ENCODE results near the gene LEO1.

LEO1 gene

GRCh38 chr15:51971375-51972133 lies at the start of gene LEO1:
TSS of gene LEO1 (minus strand) at chr15:51971778. CDS start at chr15:51971745, 33 bp downstream.
- DNase-seq (ENCODE audit: low spot score), result peak; percentile 94

DNA sequence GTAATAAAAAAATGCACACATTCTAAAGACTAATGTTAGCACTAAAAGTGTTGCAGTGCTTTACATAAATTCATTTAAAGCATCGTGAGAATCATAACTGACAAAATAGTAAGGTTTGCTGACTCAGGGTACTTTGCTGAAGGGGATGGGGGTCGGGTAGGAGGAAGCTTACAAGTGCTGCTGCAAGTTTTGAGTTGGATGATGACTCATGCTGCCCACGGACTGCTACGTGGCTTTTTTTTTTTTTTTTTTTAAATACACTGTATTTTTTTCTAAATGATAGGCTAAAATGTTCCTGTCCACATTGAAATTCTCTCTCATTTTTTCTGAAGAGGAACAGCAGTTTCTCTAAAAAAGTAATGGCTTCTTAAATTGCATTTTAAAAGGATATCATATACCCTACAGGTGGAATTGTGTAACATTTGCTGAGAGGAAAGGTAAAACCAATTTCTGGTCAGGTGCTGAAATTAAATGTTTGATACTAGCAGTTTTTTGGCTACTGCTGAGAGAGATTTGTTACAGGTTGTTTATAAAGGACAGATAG lies 49.6 kb upstream of the LEO1 start:
- DNase-seq (ENCODE audit: low spot score), result peak; percentile 77

DNA sequence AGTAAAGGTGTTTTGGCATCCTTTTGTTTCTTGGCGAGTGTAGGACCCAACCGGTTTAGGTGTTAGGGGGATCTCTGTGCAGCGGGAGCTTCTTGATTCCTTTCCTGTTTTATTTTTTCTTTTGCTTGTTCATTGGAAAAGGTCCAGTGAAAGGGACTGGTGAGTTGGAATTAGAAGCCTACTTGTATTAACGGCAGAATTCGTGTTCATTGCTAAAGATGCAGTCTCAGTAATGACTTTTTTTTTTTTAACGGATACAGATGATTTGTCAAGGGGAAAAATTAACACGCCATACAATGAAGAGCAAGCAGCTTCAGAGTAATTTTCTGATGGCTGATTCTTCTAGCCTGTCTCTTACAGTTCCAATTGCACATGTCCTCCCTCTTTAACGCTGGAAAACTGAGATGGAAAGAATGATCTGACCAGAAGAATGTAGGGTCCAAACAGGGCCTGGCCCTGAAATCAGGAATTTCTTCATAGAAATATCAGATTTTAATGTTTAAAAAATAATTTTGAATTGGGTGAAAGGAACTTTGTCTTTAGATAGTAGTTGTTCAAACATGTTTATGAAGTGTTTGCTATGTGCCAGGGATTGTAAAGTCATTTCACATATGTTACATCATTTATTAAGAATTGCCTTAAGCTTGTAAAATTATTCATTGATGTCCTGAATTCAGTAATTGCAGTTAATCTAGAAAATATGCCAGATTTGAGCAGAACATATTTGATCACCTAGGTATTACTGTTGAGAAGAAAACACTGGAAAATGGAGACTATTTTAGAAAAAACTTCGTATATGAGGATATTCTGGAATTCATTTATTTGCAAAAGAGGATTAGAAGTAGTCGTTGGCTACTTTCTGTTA lies 48.9 kb upstream of the LEO1 start:
- DNase-seq (ENCODE audit: low spot score), result no peak

GRCh38 chr15:52019394-52020220 lies 48.0 kb upstream of the LEO1 start:
- DNase-seq (ENCODE audit: low spot score), result peak; percentile 40

DNA sequence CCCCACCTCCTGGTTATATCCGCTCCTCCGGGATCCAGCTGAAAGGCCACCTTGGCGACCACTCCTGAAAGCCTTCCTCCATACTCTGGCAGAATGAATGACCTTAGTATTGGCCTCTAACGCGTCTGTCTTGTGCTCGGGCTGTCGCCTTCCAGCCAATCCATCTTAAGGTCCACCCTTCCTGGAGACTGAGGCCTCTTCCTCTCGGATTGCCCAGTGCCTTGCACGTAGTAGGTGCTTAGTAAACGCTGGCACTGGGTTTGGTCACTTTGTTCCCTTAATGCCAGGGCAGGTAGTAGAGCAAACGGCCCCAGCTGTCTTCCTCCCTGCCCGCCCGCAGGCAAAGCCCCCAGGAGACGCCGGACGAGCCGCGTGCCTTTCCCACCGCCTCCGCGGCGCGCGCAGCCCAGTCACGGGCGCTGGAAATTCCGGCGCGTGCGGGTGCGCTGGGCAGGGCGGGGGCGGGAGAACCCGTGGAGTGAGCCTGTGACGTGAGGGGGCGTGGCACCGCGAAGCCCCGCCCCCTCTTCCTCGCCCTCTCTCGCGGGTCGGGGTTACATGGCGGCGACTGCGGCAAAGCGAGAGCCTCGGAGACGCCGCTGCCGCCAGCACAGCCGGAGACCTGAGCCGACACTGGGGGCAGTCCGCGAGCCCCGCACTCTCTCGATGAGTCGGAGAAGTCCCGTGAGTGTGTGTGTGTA lies 47.3 kb upstream of the LEO1 start, which contains the start of gene MAPK6:
Gene MAPK6 (plus strand): TSS at position 527 of the 701 bp plus-strand sequence. CDS start 27,242 bp downstream, outside the sequence.
- DNase-seq (ENCODE audit: low spot score), result peak; percentile 92

GRCh38 chr15:52018244-52018643 lies 46.7 kb upstream of the LEO1 start:
- DNase-seq (ENCODE audit: low spot score), result no peak

DNA sequence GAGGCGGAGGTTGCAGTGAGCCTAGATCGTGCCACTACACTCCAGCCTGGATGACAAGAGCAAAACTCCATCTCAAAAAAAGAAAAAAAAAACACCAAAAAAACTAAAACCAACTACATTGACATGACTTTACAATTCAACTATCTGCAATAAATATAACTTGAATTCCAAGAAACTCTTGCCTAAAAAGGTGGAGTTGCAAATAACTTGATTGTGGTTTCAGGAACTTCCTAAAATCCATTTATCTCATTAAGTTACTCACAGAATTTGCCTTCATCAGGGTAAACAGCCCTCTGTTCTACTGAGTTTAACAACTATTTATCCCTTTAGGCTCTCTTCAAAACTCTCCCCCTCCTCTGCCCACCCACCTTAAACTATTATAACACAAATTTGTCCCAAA lies 44.7 kb upstream of the LEO1 start:
- DNase-seq (ENCODE audit: low spot score), result no peak

DNA sequence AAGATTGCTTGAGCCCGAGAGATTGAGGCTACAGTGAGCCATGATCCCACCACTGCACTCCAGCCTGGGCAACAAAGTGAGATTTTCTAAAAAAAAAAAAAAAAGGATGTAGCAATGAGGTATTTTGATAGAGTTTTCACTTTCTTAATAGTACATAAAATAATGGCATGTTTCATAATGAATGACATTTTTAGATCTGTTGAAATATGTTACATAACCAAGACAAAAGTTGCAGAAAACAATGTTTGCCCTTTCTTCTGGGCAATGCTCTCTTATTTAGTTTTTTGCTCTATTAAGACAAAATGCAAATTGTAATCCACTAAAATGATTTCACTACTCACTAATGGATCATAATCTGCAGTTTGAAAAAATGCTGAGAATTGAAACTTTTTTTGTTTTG lies 43.0 kb upstream of the LEO1 start:
- DNase-seq (ENCODE audit: low spot score), result no peak

DNA sequence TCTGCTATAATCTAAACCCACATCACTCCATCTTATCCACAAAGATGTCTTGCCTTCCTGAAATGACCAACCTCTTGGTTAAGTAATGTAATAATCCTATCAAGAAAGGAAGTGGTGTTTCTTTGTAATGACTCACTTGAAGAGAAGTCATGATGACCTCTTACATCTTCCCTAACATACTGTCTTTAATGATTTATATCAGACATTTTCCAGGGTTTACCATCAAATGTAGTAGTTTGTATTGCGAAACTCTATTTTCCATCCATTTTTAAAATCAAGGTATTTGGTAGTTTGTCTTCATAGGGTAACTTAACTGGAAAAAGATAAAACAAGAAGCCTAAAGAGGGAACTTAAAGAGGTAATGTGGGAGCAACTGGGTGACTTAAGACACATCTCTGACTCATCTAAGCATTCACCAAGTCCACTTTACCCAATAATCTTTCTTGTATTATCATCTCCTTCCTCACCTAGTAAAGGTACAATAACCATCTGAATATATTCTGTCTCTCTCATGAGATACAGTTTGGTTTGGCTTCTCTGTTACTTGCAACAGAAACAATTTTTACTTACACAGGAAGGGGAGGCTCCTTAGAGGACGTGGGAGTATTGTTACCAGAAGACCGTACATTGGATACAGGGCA lies 41.7 kb upstream of the LEO1 start:
- no peak for DNase-seq (ENCODE audit: low spot score)

DNA sequence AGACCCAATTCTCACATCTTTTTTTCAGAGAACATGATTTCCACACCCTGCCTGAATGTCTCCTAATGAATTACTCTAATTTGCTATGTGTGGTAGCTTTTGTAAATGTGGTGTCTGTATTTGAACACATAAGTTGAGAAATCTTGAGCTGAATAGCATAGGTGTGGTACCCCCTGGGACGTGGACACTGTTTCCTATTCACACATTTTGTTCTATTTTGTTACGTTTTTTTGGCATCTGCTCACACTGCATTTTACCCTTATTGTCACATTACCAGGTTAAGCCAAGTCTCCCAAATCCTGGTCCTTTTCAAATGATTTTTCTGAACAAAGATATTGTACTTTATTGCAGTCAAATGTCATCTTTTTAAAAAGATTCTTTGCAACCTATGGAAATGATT lies 40.6 kb upstream of the LEO1 start:
- DNase-seq (ENCODE audit: low spot score), result no peak

GRCh38 chr15:52011711-52012144 lies 40.1 kb upstream of the LEO1 start:
- DNase-seq (ENCODE audit: low spot score), result no peak

DNA sequence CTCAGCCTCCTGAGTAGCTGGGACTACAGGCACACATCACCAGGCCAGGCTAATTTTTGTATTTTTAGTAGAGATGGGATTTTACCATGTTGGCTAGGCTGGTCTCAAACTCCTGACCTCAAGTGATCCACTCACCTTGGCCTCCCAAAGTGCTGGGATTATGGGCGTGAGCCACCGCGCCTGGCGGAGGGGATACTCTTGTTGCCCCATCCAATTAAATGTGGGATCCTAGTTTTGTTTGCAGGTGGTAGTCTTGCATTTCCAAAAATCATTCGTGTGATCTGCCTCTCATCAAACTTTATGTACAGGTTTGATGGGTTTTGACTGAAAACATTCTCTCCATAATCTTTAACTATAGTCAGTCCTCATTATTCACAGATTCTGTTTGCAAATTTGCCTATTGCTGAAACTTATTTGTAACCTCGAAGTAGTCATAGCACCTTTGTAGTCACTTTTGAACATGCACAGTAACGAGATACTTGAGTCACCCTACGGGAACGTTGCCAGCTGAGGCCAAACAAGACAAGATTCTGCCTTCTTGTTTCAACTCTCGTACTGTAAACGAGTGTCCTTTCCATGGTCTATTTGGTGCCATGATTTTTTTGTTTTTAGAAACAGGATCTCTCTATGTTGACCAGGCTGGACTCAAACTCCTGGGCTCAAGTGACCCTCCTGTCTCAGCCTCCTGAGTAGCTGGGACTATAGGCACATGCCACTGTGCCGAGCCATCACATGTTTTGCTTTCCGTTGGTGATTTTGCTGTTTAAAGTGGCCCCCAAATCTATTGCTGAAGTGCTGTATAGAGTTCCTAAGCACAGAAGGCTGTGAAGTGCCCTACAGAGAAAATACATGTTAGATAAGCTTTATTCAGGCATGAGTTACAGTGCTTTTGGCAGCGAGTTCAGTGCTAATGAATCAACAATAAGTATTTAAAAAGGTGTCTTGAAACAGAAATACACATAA lies 39.3 kb upstream of the LEO1 start:
- no peak for DNase-seq (ENCODE audit: low spot score)

- DNase-seq (ENCODE audit: low spot score), result no peak
Measured at GRCh38 chr15:52008698-52009434, 37.3 kb upstream of the LEO1 start.

DNA sequence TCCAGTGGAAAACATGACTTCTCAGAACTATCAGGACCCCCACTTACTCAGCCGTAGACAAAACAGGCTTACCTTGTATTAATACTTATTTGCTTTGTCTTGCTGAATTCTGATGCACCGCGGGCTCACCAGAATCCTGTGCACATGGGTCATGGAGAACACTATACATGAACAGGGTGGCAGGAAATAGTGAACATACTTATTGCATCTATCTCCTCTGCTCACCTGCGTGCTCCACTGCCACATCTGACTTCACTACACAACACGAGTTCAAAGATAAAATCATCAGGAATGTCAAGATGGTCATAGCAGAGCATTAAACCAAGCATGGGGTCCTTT lies 36.8 kb upstream of the LEO1 start:
- DNase-seq (ENCODE audit: low spot score), result no peak

DNA sequence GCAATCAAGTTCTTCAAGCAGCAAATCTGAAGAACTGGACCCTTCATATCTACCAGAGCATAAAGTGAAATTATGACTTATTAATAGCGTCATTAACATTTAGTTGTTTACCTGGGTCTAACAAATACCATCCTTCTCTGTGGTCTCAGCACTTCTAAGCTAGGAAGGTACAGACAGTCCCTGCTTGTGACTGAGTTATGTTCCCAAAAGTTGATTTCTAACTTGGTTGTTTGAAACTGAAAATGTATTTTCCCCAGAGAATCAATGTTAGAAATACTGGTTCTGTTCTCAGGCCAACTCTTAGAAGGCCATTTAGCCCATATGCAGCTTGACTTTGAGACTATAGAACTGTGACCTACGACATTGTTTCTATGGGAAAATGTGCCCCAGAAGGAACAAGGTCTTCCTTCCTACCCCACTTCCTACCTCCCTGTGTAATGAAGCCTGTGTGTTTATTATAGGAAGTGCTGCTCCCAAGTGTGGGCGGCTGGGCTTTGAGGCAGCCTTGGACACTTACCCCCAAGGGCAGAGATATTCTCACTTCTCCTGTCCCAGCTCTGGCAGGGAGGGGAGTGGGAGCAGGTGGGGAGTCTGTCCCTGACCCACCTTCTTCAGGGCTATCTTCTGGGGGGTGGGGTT lies 35.2 kb upstream of the LEO1 start:
- no peak for DNase-seq (ENCODE audit: low spot score)

- no peak for DNase-seq (ENCODE audit: low spot score)
Measured at GRCh38 chr15:52005748-52006701, 34.4 kb upstream of the LEO1 start.

DNA sequence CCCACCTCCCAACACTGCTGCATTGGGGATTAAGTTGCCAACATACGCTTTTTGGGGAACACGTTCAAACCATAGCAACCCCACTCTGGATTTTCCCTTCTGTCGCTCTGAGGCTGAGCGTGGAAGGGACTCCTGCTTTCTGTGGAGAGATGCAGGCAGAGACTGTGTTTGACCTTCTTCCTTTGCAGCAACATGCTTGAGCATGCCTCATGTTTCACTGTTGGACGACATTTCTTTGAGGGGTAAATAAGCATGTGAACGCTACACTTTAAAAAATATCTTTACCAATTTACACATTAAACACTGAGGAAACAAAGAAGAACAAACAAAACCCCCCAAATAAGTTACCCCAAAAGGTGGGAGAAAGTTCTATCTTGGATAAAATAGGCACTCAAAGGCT lies 33.2 kb upstream of the LEO1 start:
- no peak for DNase-seq (ENCODE audit: low spot score)

All from CD4-positive, alpha-beta T cell treated with Interleukin-6 at 100 ng/mL for 8 hours (primary cell).